GM21576 (cell line): ENCODE measurements around the gene ULK2.

Source experiments
- ATAC-seq: cut with Tn5 transposase; IDR thresholded peaks from one replicate; pipeline ENCODE4 v1.9.1; 2021; ENCODE audit warnings: mild to moderate bottlenecking, moderate library complexity; ENCODE audit not compliant: unreplicated experiment

The ULK2 gene

GRCh38 chr17:19747829-19748806 is 119.6 kb downstream of the ULK2 start, which contains the start of gene ALDH3A1:
ALDH3A1 (minus strand) TSS chr17:19748298; CDS start chr17:19745129, 3,169 bp downstream.
- ATAC-seq: no peak

- no peak for ATAC-seq
Observed at GRCh38 chr17:19747159-19747719, 120.5 kb downstream of the ULK2 start.

- ATAC-seq: no peak
Observed at GRCh38 chr17:19746517-19746916, 121.2 kb downstream of the ULK2 start.

- ATAC-seq: peak; percentile 59
Observed at GRCh38 chr17:19744922-19745757, 122.6 kb downstream of the ULK2 start.

DNA sequence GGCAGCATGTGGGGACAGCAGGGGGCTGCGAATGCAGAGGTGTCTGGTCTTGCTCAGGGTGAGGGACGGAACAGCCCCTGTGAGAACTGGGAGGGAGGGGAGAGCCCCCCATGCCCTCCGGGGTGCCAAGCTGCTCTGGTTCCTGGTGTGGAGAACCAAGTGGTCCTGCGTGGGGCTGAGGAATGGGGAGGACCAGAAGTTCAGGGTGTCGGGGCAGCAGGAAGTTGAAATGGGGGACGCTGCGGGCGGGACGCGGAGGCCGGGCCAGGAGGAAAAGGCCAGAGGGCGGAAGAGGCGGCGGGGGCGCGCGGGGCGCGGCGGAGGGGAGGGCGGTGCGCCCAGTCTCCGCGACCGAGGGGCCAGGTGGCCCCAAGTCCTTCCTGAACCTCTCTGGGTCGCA is 123.2 kb downstream of the ULK2 start:
- no peak for ATAC-seq

DNA sequence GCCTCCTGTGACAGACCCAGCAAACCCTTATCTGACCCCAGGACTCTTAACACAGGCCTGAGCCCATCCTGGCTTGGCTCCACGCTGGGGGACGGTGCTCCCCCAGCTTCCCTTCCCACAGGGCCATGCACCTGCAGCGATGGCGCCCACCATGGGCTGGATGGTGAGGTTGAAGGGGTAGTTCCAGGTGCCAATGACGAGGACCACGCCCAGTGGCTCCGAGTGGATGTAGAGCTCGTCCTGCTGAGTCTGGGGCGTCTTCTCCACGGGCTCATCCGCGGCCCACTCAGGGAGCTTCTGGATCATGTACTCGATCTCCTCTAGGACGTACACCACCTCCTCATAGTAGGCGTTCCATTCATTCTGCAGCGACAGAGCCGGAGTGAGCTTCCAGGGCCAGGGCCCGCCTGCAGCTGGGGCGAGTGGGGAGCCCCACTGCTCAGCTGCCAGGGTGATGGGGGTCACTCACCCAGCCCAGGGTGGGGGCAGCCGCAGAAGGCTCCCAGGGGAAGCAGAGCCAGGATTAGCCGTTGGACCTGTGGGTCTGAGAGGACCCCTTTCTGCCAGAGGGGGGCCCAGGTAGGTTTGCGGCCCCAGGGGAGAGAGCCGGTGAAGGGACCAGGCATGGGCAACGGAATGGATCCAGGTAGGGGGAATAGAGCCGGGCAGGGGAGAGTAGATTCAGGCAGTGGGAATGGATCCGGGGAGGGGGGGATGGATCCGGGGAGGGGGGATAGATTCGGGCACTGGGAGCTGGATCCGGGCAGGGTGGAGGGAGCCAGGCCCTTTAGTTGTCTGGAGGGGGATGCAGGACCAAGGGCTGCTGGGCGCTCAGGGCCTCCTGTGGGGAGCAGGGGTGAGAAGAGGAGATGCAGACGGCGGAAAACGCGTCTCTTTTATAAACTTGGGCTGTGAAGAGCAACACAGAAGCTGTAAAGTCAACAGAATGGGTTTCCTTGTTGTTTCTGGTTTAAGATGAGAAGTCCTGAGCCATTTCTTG is 124.3 kb downstream of the ULK2 start:
- ATAC-seq: no peak

GRCh38 chr17:19742495-19742894 is 125.2 kb downstream of the ULK2 start:
- ATAC-seq: no peak

GRCh38 chr17:19741832-19742457 is 125.8 kb downstream of the ULK2 start:
- ATAC-seq: no peak

- no peak for ATAC-seq
Observed at GRCh38 chr17:19740933-19741332, 126.8 kb downstream of the ULK2 start.

DNA sequence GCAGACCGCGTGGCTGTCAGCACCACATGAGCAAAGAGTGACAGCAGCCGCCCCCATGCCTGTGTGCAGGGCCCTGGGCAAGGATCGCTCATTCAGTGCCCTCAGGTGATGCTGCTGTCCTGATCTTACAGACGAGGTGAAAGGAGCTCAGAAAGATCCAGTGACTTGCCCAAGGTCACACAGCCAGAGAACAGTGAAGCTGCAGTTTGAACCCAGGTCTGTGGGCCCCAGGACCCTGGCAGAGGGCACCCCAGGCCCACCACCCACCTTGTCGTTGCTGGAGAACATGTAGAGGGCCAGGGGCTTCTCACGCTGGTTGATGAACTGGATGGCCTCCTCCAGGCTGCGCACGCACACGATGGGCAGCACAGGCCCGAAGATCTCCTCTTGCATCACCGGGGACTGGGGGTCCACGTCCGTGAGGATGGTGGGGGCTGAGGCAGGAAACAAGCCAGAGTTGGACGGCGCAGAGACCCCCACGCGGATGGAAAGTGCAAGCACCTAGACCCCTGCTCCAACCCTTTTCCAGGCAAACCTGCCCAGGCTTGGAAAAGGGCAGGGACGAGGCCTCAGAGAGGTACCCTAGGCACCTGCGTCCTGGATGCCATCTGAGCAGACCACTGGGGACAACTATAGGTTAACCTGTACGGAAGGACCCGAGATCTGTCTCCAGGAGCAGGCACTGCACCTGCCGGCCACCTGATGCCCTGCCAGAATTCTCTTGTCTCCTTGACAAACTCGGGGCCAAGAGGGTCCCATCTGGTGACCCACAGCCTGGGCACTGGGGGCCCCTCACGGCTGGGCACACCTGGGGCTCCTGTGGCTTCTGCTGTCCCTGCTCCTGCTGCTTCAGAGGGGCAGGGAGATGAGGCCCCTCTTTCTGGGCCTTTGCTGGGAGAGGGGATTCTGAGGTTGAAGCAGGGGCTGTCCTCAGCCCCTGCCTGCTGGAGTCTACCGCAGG is 128.2 kb downstream of the ULK2 start:
- ATAC-seq: no peak

DNA sequence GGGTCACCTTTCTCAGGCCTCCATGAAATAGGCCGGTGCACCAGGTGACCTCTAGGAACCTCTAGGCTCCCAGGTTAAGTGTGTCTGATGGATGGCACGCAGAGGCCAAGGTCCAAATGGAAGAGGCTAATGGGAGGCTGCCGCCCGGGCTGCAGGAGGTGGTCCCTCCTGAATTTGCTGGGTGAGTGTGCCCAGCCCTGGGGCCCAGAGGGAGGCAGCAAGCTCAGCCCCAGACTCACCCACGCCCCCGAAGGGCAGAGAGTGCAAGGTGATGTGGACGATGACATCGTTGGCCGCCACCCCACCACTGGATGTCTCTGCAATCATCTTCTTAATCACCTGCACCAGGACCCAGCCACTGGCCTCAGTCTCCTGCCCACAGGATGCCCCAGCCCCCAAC is 129.0 kb downstream of the ULK2 start:
- ATAC-seq: no peak

GRCh38 chr17:19738073-19738449 is 129.7 kb downstream of the ULK2 start:
- ATAC-seq: no peak

- ATAC-seq: no peak
Observed at GRCh38 chr17:19737305-19738072, 130.2 kb downstream of the ULK2 start.

- no peak for ATAC-seq
Observed at GRCh38 chr17:19736071-19736470, 131.7 kb downstream of the ULK2 start.

GRCh38 chr17:19733953-19734526 is 133.7 kb downstream of the ULK2 start:
- ATAC-seq: no peak

DNA sequence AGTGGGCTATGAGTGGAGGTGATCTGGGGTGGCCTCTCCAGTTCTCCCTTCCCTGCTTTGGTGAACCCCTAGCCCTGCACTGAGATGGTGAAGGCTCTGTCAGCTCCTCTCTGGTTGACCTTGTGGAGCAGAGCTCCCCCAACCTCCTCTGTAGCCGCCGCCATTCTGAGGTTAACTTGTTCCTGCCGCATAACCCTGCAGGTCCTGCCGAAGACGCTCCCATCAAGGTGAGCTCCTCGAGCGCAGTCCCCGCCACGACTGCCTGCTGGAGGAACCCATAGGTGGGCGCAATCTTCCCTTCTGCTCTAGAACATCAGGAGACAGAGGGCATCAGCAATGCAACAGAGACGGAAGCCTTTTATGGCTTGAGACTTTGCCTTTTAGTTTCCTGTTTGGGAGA is 136.1 kb downstream of the ULK2 start:
- no peak for ATAC-seq

DNA sequence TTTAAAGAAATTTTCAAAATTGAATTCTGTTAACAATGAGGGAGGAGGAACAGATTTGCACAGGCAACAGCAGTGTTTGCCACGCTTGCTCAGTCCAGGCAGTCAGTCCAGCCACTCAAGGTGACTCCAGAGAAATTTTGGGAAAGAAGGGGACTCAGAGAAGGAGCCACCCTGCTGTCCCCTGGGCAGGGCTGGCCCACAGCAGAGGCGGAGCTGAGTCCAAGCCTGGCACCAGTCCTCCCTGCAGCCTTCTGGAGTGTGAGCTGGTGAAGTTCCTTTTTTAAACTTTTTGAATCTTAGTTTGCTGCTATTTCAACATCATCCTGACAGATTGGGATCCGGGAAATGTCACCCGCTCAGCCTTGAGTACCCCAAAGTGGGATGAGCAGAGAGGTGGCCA is 136.9 kb downstream of the ULK2 start:
- ATAC-seq: no peak
